Daoy (cell line): ENCODE measurements around the gene KCNMA1. TPM values are rescaled to one million over a fixed set of nuclear protein-coding genes. Genes with fewer than 3 reads are reported as not detected.
"Not testable (repeated sequence)": the region's sequence is repeated elsewhere in the genome, so short reads cannot be mapped to it uniquely, and the experiment has no call there.

Experiments used
- DNase-seq: peaks from one replicate; pipeline ENCODE4 v3.0.0-alpha.2; 2015; ENCODE audit warnings: low read depth
- total RNA-seq: library from RNA; depleted of rRNA; stranded (reverse); fragments of >200 nt; shearing (Covaris generic); gene quantifications from 2 replicates; pipeline ENCODE4 v1.2.3, GENCODE V29; 2014

KCNMA1 gene
- total RNA-seq, 1 experiment from 2014 or later = 28.8 TPM

- DNase-seq = peak; percentile 9
These were observed 244.2 kb downstream of the KCNMA1 start for GRCh38 chr10:77393411-77393810.

DNA sequence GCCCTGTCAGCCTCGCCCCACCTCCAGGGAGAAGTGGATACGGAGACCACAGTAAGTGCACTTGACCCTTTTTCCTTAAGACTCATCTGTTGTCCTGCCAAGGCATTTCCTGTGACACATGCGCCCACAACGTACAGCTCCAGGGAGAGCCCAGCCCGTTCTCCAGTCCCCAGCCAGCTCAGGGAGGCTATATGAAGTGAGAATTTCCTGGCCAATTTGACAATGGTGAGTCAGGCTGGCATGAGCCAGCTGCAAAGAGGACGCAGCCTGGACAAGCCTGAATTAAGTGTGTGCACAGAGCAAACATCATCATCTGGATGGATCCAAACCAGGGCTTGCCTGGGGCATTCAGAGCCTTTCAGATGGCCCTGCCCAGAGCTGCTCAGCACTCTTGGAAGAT, 244.8 kb downstream of the KCNMA1 start:
- DNase-seq = peak; percentile 98

DNA sequence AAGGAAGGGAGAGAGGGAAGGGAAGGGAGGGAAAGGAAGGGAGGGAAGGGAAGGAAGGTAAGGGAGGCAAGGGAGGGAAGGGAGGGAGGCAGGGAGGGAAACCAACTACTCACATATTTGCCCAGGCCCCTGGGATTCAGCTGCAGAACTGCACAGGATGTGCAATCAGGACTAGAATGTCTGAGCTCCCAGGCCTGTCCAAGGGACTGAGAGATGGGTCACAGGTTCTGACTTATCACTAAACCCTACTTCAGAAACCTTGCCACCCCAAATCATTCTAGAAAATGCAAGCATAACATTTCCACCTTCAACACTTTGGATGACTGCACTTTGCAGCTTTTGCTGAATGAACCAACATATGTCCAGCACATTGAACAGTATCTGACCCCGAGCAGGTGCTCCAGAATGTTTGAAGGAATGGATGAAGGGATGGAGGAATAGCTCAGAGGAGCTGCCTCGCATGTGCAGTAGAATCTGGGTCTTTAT, 245.3 kb downstream of the KCNMA1 start:
- peak; percentile 72 for DNase-seq

DNA sequence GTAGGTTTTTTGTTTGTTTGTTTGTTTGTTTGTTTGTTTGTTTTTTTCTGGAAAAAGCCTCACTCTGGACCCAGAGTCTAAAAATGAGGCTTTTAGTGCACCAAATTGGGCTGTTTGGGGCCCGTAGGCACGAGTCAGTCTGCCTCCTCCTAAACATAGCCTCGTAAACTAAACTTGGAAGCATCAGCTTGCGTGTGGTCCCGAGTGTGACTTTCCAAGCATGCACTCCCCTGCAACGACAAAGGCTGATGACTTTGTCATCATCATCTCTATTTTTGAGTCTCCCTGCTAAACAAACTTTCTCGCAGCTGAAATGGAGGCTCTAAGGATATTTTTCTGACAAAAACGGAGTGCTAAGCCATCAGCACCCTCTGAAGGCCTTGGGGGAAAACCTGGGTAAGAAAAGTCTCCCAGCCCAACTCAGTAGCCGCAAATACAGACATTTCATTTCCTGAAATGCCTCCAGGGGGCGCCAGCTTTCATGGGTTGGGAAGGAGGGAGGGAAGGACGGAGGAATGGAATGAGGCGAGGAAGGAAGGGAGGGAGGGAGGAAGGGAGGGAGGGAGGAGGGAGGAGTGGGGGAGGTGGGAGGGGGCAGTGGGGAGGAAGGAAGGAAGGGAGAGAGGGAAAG, 245.9 kb downstream of the KCNMA1 start:
- DNase-seq = peak; percentile 85

DNA sequence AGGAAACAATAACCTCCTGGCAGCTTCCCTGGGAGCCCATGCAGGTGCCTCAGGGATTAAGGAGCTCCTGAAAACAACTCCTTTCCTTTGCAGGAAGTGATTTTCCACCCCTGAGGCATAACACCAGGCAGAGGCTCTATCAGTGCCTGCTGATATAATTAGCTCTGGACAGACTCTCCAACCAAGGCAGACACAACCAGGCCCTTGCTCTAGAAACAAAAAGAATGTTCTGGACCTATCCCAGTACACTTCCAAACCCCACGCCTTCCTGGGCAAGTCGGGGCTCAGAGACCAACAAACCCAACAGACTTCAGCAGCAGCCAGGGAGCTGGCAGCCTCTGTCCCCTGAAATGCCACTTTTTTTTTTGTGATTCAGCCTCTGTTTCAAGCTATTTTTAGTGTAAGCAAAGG, 247.1 kb downstream of the KCNMA1 start:
- DNase-seq = peak; percentile 19

DNA sequence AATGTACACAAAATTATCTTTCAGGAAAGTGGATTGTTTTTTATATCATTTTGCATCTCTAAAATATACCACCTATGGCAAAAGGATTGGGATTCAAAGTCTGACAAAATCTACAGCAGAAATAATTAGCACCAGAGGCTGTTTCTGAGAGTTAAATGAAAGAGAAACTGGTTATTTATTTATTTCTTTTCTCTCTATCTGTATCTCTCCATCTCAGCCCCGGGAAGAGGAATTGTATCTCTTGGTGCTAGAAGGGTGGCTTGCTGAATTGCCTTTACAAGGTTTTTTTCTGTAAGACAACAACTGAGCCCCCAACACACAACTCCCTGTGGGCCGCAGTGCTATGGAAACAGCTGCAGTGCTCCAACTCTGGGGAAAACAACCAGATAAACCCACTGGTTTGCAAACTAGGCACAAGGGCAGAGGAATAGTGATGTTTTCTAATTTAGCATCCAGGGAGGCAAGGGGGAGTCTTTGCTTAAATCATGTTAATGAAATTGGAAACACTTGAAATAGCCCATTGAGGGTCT, 249.0 kb downstream of the KCNMA1 start:
- DNase-seq = no peak

DNA sequence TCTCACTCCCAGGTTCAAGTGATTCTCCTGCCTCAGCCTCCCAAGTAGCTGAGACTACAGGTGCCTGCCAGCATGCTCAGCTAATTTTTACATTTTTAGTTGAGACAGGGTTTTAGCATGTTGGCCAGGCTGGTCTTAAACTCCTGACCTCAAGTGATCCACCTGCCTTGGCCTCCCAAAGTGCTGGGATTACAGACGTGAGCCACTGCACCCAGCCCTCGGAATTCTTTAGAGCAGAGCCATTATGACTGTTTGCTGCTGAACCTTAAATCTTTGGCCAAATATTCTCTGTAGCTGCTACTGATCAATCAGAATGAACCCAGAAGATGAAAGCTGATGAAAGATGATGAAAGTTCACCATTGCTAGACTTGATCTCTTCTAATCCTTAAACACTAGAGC, 249.9 kb downstream of the KCNMA1 start:
- DNase-seq = not testable (repeated sequence)

DNA sequence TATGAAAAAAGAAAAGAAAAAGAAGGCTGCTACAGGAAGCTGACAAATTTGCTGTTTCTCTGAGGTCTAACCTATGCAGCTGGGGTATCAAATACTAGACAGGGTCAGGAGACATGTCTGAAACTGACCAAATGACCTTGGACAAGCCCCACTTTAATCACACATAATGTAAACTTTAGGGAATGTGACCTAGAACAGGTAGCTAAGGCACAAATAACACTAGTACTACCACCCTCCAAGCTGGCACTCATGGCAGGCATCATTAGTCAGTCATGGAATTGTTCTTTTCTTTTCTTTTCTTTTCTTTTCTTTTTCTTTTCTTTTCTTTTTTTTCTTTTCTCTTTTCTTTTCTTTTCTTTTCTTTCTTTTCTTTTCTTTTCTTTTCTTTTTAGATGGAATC, 250.4 kb downstream of the KCNMA1 start:
- no peak for DNase-seq

DNA sequence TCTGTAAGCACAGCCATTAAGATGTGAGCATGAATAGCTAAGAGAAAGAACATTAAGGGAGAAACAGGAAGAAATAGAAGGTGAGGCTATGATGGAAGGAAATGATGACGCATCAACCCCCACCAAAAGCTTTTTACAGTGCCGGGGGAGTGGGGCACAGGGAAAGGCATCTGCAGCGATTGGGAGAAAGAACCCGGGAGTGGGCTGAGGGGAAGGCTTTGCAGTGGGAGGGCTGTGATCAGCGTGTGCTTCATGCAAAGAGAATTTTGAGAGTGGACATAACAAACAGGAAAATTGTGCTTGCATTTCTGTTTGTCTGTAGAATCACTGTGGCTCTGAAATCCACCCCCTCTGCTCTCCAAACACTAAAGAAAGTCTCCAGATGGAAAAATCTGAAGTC, 250.8 kb downstream of the KCNMA1 start:
- peak; percentile 73 for DNase-seq

- DNase-seq = no peak
These were observed 251.2 kb downstream of the KCNMA1 start for GRCh38 chr10:77386365-77386764.

DNA sequence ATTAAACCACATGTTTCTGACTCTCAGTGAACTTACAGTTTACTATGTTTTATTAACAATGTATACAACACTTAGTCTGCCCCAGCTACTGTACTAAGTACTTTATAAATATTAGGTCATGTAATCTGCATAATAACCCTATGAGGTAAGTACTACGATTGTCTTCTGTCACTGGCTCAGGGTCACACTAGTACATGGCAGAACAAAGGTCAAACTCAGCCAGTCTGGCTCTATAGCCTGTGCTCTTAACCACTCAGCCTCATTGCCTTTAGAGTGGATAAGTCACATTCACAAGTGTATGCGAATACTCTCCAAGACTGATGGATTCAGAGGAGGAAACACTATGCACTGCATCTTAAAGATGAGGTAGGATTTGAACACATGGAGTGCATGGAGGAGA, 252.3 kb downstream of the KCNMA1 start:
- no peak for DNase-seq

DNA sequence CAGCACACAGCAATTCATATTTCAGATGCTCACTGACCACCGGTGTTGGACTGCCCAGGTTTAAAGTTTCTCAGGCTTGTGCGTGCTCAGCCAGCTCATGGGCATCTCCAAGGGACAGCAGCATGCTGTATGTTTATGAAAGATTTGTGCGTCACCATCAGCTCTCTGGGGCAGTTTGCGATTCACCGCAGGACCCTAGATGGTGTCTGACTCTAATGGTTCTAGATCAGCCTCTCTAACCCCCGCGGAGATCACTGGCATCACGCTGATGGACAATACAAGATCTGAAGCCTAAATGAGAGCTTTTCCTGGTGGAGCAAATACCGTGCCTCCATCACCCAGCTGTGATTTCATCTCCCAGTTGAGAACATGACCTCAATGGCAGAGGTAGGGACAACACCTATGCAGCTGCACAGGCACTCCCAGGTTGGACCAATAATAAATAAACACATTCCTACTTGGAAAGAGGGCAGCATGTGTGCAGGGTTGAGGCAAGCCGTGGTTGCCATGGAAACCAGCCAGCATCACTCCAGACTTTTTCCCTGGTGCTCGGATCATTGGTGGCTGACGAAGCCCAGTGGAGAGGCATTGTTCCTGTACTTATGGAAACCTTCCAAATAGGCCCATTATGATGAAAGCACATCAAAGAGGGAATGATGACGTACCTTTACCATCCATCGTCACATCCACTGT, 253.6 kb downstream of the KCNMA1 start:
- no peak for DNase-seq

GRCh38 chr10:77381750-77382149, 255.9 kb downstream of the KCNMA1 start:
- no peak for DNase-seq

DNA sequence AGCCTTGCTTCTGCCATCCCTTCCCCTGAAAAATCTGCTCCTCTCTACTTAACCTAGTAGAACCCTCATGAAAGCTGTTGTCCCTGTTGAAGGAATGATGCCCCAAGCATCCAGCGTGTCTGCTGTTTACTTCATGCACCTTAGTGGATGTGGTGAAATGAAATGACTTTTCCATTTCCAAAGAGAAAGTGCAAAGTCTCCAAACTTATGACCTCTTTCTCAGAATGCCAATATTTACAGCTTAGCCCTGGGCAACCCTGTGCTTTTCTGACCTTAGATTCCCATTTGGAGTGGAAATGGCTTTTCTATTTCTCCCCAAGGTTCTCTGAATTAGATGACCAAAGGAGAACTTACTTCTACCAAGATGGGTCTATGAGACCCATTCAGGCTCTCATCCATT, 256.9 kb downstream of the KCNMA1 start:
- DNase-seq = no peak

- DNase-seq = no peak
These were observed 257.4 kb downstream of the KCNMA1 start for GRCh38 chr10:77380191-77380590.

DNA sequence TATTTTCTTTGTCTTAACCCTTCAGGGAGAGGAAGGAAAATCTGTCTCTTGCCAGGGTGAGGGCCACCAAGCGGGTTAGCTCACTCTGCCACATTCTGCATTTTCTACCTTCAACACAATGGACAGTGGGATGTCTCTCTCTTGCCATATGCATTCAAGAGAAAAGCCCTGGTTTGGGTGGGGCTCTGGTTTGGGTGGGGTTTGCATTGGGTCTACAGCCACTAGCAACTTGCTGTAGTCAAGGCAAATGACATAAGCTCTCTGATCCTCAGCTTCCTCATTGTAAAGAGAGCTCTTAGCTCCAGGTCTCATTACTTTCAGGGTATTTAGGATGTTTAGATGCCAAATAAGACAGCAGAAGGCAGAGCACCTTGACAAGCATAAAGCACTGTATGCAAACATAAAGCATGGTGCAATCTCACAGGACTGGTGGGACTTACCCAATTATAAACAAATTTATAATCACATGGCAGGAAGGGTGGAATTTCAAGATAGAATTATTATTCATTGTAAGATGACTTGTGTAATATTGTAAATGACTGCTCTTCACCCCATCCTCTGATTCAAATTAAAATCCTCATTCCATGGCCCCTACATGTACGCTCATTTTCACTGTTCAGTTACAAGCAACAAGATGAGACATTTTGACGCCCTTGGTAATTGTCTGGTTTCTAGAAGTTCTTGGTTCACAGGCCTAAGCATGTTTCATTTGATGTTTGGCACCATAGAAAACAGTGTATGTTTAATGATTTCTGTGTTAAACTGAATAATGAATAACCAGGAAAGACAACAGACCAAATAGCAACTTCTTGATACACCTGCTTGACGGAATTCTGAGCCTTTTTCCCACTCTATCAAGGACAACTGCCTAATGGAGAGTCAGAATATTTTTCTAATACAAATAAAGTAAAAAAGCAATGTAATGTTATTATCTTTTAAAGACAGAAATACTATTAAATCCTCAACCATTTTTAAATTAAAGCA, 258.9 kb downstream of the KCNMA1 start:
- no peak for DNase-seq

GRCh38 chr10:77377678-77378352, 259.8 kb downstream of the KCNMA1 start:
- DNase-seq = no peak

GRCh38 chr10:77377034-77377433, 260.6 kb downstream of the KCNMA1 start:
- no peak for DNase-seq

GRCh38 chr10:77374189-77374656, 263.4 kb downstream of the KCNMA1 start:
- DNase-seq = no peak

DNA sequence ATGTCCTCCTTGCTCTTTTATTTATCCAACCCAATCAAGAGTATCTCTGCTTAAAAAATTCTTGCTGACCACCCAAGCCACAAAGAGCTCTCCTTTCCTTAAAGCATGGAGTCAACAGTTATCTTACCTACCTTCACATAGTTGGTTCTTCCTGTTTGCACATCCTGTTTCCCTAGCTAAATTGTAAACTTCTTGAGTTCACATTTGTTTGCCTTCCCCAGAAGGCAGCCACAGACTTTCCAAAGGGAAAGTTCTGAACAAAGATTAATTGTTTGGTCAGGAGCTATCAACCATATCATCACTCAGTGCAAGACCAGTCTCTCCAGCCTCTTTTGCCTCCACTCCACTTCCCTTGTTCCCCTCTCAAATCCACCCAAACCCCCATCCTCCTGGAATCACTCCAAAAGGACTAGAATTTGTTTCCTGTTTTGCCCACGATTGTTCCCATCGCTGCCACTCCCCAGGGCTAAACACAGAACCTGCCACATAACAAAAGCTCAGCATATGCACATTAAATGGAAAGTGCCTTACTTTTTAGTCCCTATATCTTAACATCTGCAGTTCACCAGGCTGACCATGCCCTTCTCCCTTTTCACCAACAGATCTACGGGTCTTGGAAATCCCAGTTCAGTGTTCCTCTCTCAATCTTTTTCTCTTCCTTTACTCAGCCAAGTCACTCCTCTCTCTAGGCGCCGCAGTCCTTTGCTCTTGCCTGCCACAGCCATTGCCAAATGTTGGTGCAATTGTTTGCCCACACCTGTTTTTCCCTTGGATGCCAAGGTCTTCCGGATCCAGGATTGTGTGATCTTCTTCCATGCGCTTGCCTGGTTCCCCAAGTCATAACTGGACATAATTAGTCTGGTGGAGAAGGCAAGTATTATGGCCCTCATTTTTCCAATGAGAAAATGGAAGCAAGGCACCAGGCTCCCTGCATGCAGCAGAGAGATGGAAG, 265.5 kb downstream of the KCNMA1 start:
- no peak for DNase-seq
